Activated naive CD8-positive, alpha-beta T cell treated with anti-CD3 and anti-CD28 coated beads, Interleukin-2, amount 50 U/mL, for 24 hours (primary cell): Measurements from ENCODE around the gene SYPL2.

Experiments used
- ATAC-seq: fragments of 150-1000 bp; cut with Tn5 transposase; one replicate; pipeline ENCODE4 v1.10.0; 2021
- DNase-seq: peaks from one replicate; pipeline ENCODE4 v3.0.0; 2021
- H3K27ac Mint-ChIP-seq: one replicate; pipeline ENCODE4 v1.8.0; 2021; ENCODE audit warnings: mild to moderate bottlenecking, mixed read lengths
- H3K27me3 Mint-ChIP-seq: one replicate; pipeline ENCODE4 v1.8.0; 2021; ENCODE audit warnings: mixed read lengths
- H3K36me3 Mint-ChIP-seq: one replicate; pipeline ENCODE4 v1.8.0; 2021; ENCODE audit warnings: low read depth, mixed read lengths
- H3K4me1 Mint-ChIP-seq: one replicate; pipeline ENCODE4 v1.8.0; 2021; ENCODE audit warnings: mixed read lengths
- H3K4me3 Mint-ChIP-seq: one replicate; pipeline ENCODE4 v1.8.0; 2021; ENCODE audit warnings: mild to moderate bottlenecking, moderate library complexity, mixed read lengths
- H3K9me3 Mint-ChIP-seq: one replicate; pipeline ENCODE4 v1.8.0; 2021; ENCODE audit warnings: mixed read lengths

SYPL2 gene

GRCh38 chr1:109492779-109493178 is 26.4 kb downstream of the SYPL2 start:
- H3K4me1 Mint-ChIP-seq, result peaks cover 32% of the 10 kb centered on the region

GRCh38 chr1:109493227-109493626 is 26.9 kb downstream of the SYPL2 start:
- no peak overlapping the region for H3K27ac Mint-ChIP-seq
- no peak for ATAC-seq

More at GRCh38 chr1:109492779-109493178, 26.4 kb downstream of the SYPL2 start:
- no peaks in the 10 kb centered on the region for H3K9me3 Mint-ChIP-seq
- no peaks in the 10 kb centered on the region for H3K27me3 Mint-ChIP-seq
- peaks cover 12% of the 10 kb centered on the region for H3K36me3 Mint-ChIP-seq
- H3K27ac Mint-ChIP-seq, result no peak overlapping the region
- peak; percentile 1 for DNase-seq
- ATAC-seq, result no peak
- no peak overlapping the region for H3K4me3 Mint-ChIP-seq

GRCh38 chr1:109493805-109494539 is 27.6 kb downstream of the SYPL2 start, which contains the start of gene CYB561D1:
CYB561D1 (plus strand) TSS chr1:109494094; CDS start chr1:109494140, 46 bp downstream.
- H3K36me3 Mint-ChIP-seq, result peaks cover 7% of the 10 kb centered on the region
- DNase-seq (peak; percentile 94), ATAC-seq (peak; percentile 83)
- peak within 1 kb of the TSS; percentile 95 for H3K4me3 Mint-ChIP-seq
- no peaks in the 10 kb centered on the region for H3K27me3 Mint-ChIP-seq
- no peaks in the 10 kb centered on the region for H3K9me3 Mint-ChIP-seq
- H3K4me1 Mint-ChIP-seq, result peaks cover 42% of the 10 kb centered on the region
- peak within 1 kb of the TSS; percentile 85 for H3K27ac Mint-ChIP-seq

More at GRCh38 chr1:109493227-109493626, 26.9 kb downstream of the SYPL2 start:
- H3K9me3 Mint-ChIP-seq, result no peaks in the 10 kb centered on the region
- H3K36me3 Mint-ChIP-seq, result peaks cover 8% of the 10 kb centered on the region
- H3K27me3 Mint-ChIP-seq, result no peaks in the 10 kb centered on the region
- H3K4me1 Mint-ChIP-seq, result peaks cover 36% of the 10 kb centered on the region
- peak; percentile 1 for DNase-seq
- H3K4me3 Mint-ChIP-seq, result peak overlapping the region; percentile 95

GRCh38 chr1:109495738-109496137 is 29.4 kb downstream of the SYPL2 start:
- no peak for DNase-seq
- Mint-ChIP-seq H3K27me3 (no peaks in the 10 kb centered on the region), H3K36me3 (peaks cover 10% of the 10 kb centered on the region), H3K4me1 (peaks cover 59% of the 10 kb centered on the region), H3K27ac (no peak overlapping the region), H3K4me3 (peak overlapping the region; percentile 95), H3K9me3 (no peaks in the 10 kb centered on the region)
- ATAC-seq, result no peak

- peaks cover 10% of the 10 kb centered on the region for H3K36me3 Mint-ChIP-seq
- no peaks in the 10 kb centered on the region for H3K9me3 Mint-ChIP-seq
- DNase-seq (no peak), ATAC-seq (no peak)
- no peak overlapping the region for H3K27ac Mint-ChIP-seq
- H3K27me3 Mint-ChIP-seq, result no peaks in the 10 kb centered on the region
- peaks cover 78% of the 10 kb centered on the region for H3K4me1 Mint-ChIP-seq
- H3K4me3 Mint-ChIP-seq, result no peak overlapping the region
These were observed 31.3 kb downstream of the SYPL2 start for GRCh38 chr1:109497449-109498160.

- no peak overlapping the region for H3K4me3 Mint-ChIP-seq
- H3K27ac Mint-ChIP-seq, result no peak overlapping the region
- H3K9me3 Mint-ChIP-seq, result no peaks in the 10 kb centered on the region
- H3K4me1 Mint-ChIP-seq, result peaks cover 84% of the 10 kb centered on the region
- DNase-seq (peak; percentile 52), ATAC-seq (no peak)
- peaks cover 10% of the 10 kb centered on the region for H3K36me3 Mint-ChIP-seq
- H3K27me3 Mint-ChIP-seq, result no peaks in the 10 kb centered on the region
These were observed 31.9 kb downstream of the SYPL2 start for GRCh38 chr1:109498161-109498801.

GRCh38 chr1:109499081-109499480 is 32.7 kb downstream of the SYPL2 start:
- H3K27ac Mint-ChIP-seq, result peak overlapping the region; percentile 47
- ATAC-seq (no peak), DNase-seq (no peak)
- no peaks in the 10 kb centered on the region for H3K27me3 Mint-ChIP-seq
- H3K9me3 Mint-ChIP-seq, result no peaks in the 10 kb centered on the region
- H3K4me3 Mint-ChIP-seq, result no peak overlapping the region
- peaks cover 89% of the 10 kb centered on the region for H3K4me1 Mint-ChIP-seq
- peaks cover 10% of the 10 kb centered on the region for H3K36me3 Mint-ChIP-seq

- Mint-ChIP-seq H3K4me3 (no peak overlapping the region), H3K36me3 (peaks cover 10% of the 10 kb centered on the region), H3K27ac (peak overlapping the region; percentile 46), H3K9me3 (no peaks in the 10 kb centered on the region), H3K4me1 (peaks cover 90% of the 10 kb centered on the region), H3K27me3 (no peaks in the 10 kb centered on the region)
- DNase-seq, result peak; percentile 64
- peak; percentile 48 for ATAC-seq
These were observed 33.6 kb downstream of the SYPL2 start for GRCh38 chr1:109499661-109500536.

GRCh38 chr1:109500941-109501381 is 34.6 kb downstream of the SYPL2 start:
- ATAC-seq (no peak), DNase-seq (no peak)
- Mint-ChIP-seq H3K36me3 (peaks cover 6% of the 10 kb centered on the region), H3K9me3 (no peaks in the 10 kb centered on the region), H3K27ac (no peak overlapping the region), H3K4me3 (no peak overlapping the region), H3K4me1 (peaks cover 90% of the 10 kb centered on the region), H3K27me3 (no peaks in the 10 kb centered on the region)

GRCh38 chr1:109501644-109502363 is 35.5 kb downstream of the SYPL2 start:
- peaks cover 3% of the 10 kb centered on the region for H3K36me3 Mint-ChIP-seq
- H3K27ac Mint-ChIP-seq, result peak overlapping the region; percentile 48
- peak overlapping the region; percentile 23 for H3K4me3 Mint-ChIP-seq
- H3K4me1 Mint-ChIP-seq, result peaks cover 83% of the 10 kb centered on the region
- DNase-seq (peak; percentile 5), ATAC-seq (no peak)
- H3K9me3 Mint-ChIP-seq, result no peaks in the 10 kb centered on the region
- no peaks in the 10 kb centered on the region for H3K27me3 Mint-ChIP-seq

GRCh38 chr1:109502364-109502851 is 36.1 kb downstream of the SYPL2 start:
- H3K4me1 Mint-ChIP-seq, result peaks cover 81% of the 10 kb centered on the region
- DNase-seq (peak; percentile 19), ATAC-seq (peak; percentile 55)
- H3K36me3 Mint-ChIP-seq, result peaks cover 3% of the 10 kb centered on the region
- H3K4me3 Mint-ChIP-seq, result peak overlapping the region; percentile 23
- H3K27ac Mint-ChIP-seq, result peak overlapping the region; percentile 48
- no peaks in the 10 kb centered on the region for H3K9me3 Mint-ChIP-seq
- H3K27me3 Mint-ChIP-seq, result no peaks in the 10 kb centered on the region

- peak overlapping the region; percentile 64 for H3K27ac Mint-ChIP-seq
- ATAC-seq (no peak), DNase-seq (peak; percentile 1)
- no peak overlapping the region for H3K4me3 Mint-ChIP-seq
- H3K9me3 Mint-ChIP-seq, result no peaks in the 10 kb centered on the region
- H3K36me3 Mint-ChIP-seq, result peaks cover 3% of the 10 kb centered on the region
- H3K27me3 Mint-ChIP-seq, result no peaks in the 10 kb centered on the region
- H3K4me1 Mint-ChIP-seq, result peaks cover 77% of the 10 kb centered on the region
These were observed 37.6 kb downstream of the SYPL2 start for GRCh38 chr1:109503935-109504334.

GRCh38 chr1:109504974-109505373 is 38.6 kb downstream of the SYPL2 start:
- no peak overlapping the region for H3K4me3 Mint-ChIP-seq
- DNase-seq (no peak), ATAC-seq (peak; percentile 27)
- no peaks in the 10 kb centered on the region for H3K27me3 Mint-ChIP-seq
- H3K36me3 Mint-ChIP-seq, result peaks cover 3% of the 10 kb centered on the region
- no peaks in the 10 kb centered on the region for H3K9me3 Mint-ChIP-seq
- H3K4me1 Mint-ChIP-seq, result peaks cover 72% of the 10 kb centered on the region
- H3K27ac Mint-ChIP-seq, result peak overlapping the region; percentile 4
